Measurements from ENCODE around the gene CACNG6.

Gene CACNG6

DNA sequence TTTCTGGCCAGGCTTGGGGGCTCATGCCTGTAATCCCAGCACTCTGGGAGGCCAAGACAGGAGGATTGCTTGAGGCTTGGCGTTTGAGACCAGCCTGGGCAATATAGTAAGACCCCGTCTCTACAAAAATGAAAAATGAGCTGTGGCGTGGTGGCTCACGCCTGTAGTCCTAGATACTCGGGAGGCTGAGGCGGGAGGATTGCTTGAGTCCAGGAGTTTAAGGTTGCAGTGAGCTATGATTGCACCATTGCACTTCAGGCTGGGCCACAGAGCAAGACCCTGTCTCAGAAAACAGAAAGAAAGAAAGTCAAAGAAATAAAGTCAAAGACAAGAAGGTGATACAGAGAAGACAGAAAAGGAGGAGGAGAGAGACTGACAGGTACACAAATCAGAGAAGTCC, 2.5 kb upstream of the CACNG6 start:
- no peaks in the 10 kb centered on the region for H3K4me1 ChIP-seq (ENCODE audit: insufficient read depth, poor library complexity, severe bottlenecking)
- no peaks in the 10 kb centered on the region for H3K9me3 ChIP-seq (ENCODE audit: severe bottlenecking)
- no peak overlapping the region for H3K4me3 ChIP-seq (ENCODE audit: severe bottlenecking)
- no peaks in the 10 kb centered on the region for H3K36me3 ChIP-seq (ENCODE audit: low read depth)
- ATAC-seq (ENCODE audit: low read depth) (no peak), DNase-seq (ENCODE audit: low spot score) (no peak)
- no peak overlapping the region for H3K27ac ChIP-seq (ENCODE audit: poor library complexity, severe bottlenecking)
- H3K27me3 ChIP-seq (ENCODE audit: insufficient read depth, poor library complexity, severe bottlenecking), result peaks cover 8% of the 10 kb centered on the region
- TF ChIP-seq, protein P1, sequence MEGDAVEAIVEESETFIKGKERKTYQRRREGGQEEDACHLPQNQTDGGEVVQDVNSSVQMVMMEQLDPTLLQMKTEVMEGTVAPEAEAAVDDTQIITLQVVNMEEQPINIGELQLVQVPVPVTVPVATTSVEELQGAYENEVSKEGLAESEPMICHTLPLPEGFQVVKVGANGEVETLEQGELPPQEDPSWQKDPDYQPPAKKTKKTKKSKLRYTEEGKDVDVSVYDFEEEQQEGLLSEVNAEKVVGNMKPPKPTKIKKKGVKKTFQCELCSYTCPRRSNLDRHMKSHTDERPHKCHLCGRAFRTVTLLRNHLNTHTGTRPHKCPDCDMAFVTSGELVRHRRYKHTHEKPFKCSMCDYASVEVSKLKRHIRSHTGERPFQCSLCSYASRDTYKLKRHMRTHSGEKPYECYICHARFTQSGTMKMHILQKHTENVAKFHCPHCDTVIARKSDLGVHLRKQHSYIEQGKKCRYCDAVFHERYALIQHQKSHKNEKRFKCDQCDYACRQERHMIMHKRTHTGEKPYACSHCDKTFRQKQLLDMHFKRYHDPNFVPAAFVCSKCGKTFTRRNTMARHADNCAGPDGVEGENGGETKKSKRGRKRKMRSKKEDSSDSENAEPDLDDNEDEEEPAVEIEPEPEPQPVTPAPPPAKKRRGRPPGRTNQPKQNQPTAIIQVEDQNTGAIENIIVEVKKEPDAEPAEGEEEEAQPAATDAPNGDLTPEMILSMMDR (IDR thresholded peaks at IDR 0.05; ENCODE audit: poor library complexity, severe bottlenecking), result no peak

GRCh38 chr19:53989600-53990533, 1.6 kb upstream of the CACNG6 start:
- Histone ChIP-seq H3K36me3 (ENCODE audit: low read depth) (no peaks in the 10 kb centered on the region), H3K27ac (ENCODE audit: poor library complexity, severe bottlenecking) (no peak overlapping the region)
- peak; percentile 22 for ATAC-seq (ENCODE audit: low read depth)

DNA sequence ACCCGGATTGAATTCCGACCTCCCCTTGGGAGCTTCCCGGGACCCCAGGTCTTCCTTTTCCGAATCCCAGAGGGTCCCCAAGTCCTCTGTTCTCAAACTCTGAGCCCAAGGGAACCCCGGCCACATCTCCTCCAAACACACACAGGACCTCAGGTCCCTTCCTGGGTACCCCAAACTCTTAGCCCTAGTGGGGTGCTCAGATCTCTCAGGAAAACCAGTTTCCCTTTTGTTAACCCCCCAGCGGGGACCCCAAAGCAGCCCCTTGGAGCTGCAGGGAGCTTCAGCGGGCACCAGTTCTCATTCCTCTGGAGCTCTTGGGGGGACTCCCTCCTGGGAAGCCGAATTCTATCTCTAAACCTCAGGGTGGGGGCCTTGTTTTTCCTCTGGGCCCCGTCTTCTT, 774 bp downstream of the CACNG6 start:
- TF ChIP-seq, protein P1 (IDR thresholded peaks at IDR 0.05; ENCODE audit: poor library complexity, severe bottlenecking), result no peak
- no peak for ATAC-seq (ENCODE audit: low read depth)
- Histone ChIP-seq H3K9me3 (ENCODE audit: severe bottlenecking) (no peaks in the 10 kb centered on the region), H3K27ac (ENCODE audit: poor library complexity, severe bottlenecking) (no peak overlapping the region), H3K36me3 (ENCODE audit: low read depth) (no peaks in the 10 kb centered on the region), H3K4me3 (ENCODE audit: severe bottlenecking) (no peak overlapping the region), H3K27me3 (ENCODE audit: insufficient read depth, poor library complexity, severe bottlenecking) (peaks cover 8% of the 10 kb centered on the region), H3K4me1 (ENCODE audit: insufficient read depth, poor library complexity, severe bottlenecking) (no peaks in the 10 kb centered on the region)
- DNase-seq (ENCODE audit: low spot score), result no peak

More at GRCh38 chr19:53989600-53990533, 1.6 kb upstream of the CACNG6 start:
- Histone ChIP-seq H3K4me3 (ENCODE audit: severe bottlenecking) (no peak overlapping the region), H3K27me3 (ENCODE audit: insufficient read depth, poor library complexity, severe bottlenecking) (peaks cover 8% of the 10 kb centered on the region), H3K9me3 (ENCODE audit: severe bottlenecking) (no peaks in the 10 kb centered on the region), H3K4me1 (ENCODE audit: insufficient read depth, poor library complexity, severe bottlenecking) (no peaks in the 10 kb centered on the region)
- TF ChIP-seq, protein P1 (IDR thresholded peaks at IDR 0.05; ENCODE audit: poor library complexity, severe bottlenecking), result no peak
- DNase-seq (ENCODE audit: low spot score), result no peak

DNA sequence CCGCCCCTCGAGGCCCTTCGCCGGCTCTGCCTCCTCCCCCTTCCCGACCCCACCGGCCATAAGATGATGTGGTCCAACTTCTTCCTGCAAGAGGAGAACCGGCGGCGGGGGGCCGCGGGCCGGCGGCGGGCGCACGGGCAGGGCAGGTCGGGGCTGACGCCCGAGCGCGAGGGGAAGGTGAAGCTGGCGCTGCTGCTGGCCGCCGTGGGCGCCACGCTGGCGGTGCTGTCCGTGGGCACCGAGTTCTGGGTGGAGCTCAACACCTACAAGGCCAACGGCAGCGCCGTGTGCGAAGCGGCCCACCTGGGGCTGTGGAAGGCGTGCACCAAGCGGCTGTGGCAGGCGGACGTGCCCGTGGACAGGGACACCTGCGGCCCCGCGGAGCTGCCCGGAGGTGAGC, 1.4 kb downstream of the CACNG6 start:
- H3K27ac ChIP-seq (ENCODE audit: poor library complexity, severe bottlenecking), result no peak overlapping the region

More for the DNA sequence above, 1.4 kb downstream of the CACNG6 start:
- DNase-seq (ENCODE audit: low spot score) (no peak), ATAC-seq (ENCODE audit: low read depth) (no peak)
- no peaks in the 10 kb centered on the region for H3K9me3 ChIP-seq (ENCODE audit: severe bottlenecking)
- H3K4me1 ChIP-seq (ENCODE audit: insufficient read depth, poor library complexity, severe bottlenecking), result no peaks in the 10 kb centered on the region
- TF ChIP-seq, protein P1 (IDR thresholded peaks at IDR 0.05; ENCODE audit: poor library complexity, severe bottlenecking), result no peak
- H3K27me3 ChIP-seq (ENCODE audit: insufficient read depth, poor library complexity, severe bottlenecking), result peaks cover 8% of the 10 kb centered on the region
- H3K4me3 ChIP-seq (ENCODE audit: severe bottlenecking), result no peak overlapping the region
- H3K36me3 ChIP-seq (ENCODE audit: low read depth), result no peaks in the 10 kb centered on the region

All from RWPE2 (cell line).